OCI-LY1 (cell line): Measurements from ENCODE around the gene SOCS1.

Experiments used
- CTCF ChIP-seq: fragments of 200-600 bp; sonication (generic), shearing (Covaris generic); IDR thresholded peaks from 2 replicates; pipeline ENCODE4 v1.5.1; 2017; ENCODE audit warnings: mild to moderate bottlenecking, antibody characterized with exemption, low read length, moderate library complexity, mixed read lengths
- EZH2 ChIP-seq: fragments of 200-600 bp; sonication (generic), shearing (Covaris generic); IDR thresholded peaks from 2 replicates; pipeline ENCODE4 v1.8.0; 2017; ENCODE audit warnings: borderline replicate concordance, mixed run types, mild to moderate bottlenecking, antibody characterized with exemption, low read length, moderate library complexity, mixed read lengths

- no peak for TF ChIP-seq CTCF
- TF ChIP-seq EZH2: no peak
Measured at GRCh38 chr16:11251525-11252481, 4.2 kb downstream of the SOCS1 start.
